HepG2 (cell line): ENCODE measurements around the gene DNAJA2. TPM values are rescaled to one million over a fixed set of nuclear protein-coding genes. Genes with fewer than 3 reads are reported as not detected.

ENCODE experiments used
- ARID3A ChIP-seq: IDR thresholded peaks from 2 replicates; pipeline ENCODE4 v1.6.1; 2012; ENCODE audit warnings: low read depth, low read length, improper control_type of control experiment
- HIC2 ChIP-seq: sonication (generic); formaldehyde crosslinking; IDR thresholded peaks from 2 replicates; pipeline ENCODE4 v1.9.0; 2022; ENCODE audit warnings: low read depth, missing genetic modification reagents
- IKZF5 ChIP-seq: IDR thresholded peaks from 2 replicates; pipeline ENCODE4 v1.6.1; 2018; ENCODE audit warnings: missing genetic modification reagents, mild to moderate bottlenecking, missing compliant biosample characterization
- KLF16 ChIP-seq, 2 experiments: sonication (generic) in 1 of 2; formaldehyde crosslinking in 1 of 2; IDR thresholded peaks; 2 replicates each; pipeline versions ENCODE4 v1.6.1 to v1.8.0; 2016 to 2023; ENCODE audit warnings: missing genetic modification reagents in 2 of 2, missing compliant biosample characterization in 1 of 2
- MBD4 ChIP-seq: IDR thresholded peaks from 2 replicates; pipeline ENCODE4 v1.6.1; 2012; ENCODE audit warnings: low read length, inconsistent platforms, borderline replicate concordance
- NCOR1 ChIP-seq: fragments of 200-600 bp; sonication (generic); IDR thresholded peaks from 2 replicates; pipeline ENCODE4 v1.7.0; 2017; ENCODE audit warnings: antibody characterized with exemption, low read length, borderline replicate concordance
- RNF219 ChIP-seq: sonication (generic); formaldehyde crosslinking; IDR thresholded peaks from 2 replicates; pipeline ENCODE4 v1.5.0; 2020; ENCODE audit warnings: mild to moderate bottlenecking, missing genetic modification reagents
- SMC3 ChIP-seq: IDR thresholded peaks from 2 replicates; pipeline ENCODE4 v1.6.1; 2011; ENCODE audit warnings: low read length, improper control_type of control experiment
- TSC22D2 ChIP-seq: sonication (generic); formaldehyde crosslinking; IDR thresholded peaks from 2 replicates; pipeline ENCODE4 v1.5.1; 2020; ENCODE audit warnings: missing genetic modification reagents, mild to moderate bottlenecking, borderline replicate concordance
- ZBTB26 ChIP-seq: IDR thresholded peaks from 2 replicates; pipeline ENCODE4 v1.6.1; 2016; ENCODE audit warnings: missing compliant biosample characterization, missing genetic modification reagents, borderline replicate concordance
- ZFP36L1 ChIP-seq: sonication (generic); formaldehyde crosslinking; IDR thresholded peaks from 2 replicates; pipeline ENCODE4 v1.8.0; 2022; ENCODE audit warnings: mild to moderate bottlenecking, missing genetic modification reagents, moderate library complexity
- ZNF317 ChIP-seq: sonication (generic); formaldehyde crosslinking; IDR thresholded peaks from 2 replicates; pipeline ENCODE4 v1.5.0; 2020; ENCODE audit warnings: mild to moderate bottlenecking, missing genetic modification reagents
- ZNF441 ChIP-seq: sonication (generic); formaldehyde crosslinking; IDR thresholded peaks from 2 replicates; pipeline ENCODE4 v1.7.0; 2021; ENCODE audit warnings: missing genetic modification reagents, borderline replicate concordance
- ZNF501 ChIP-seq: sonication (generic); formaldehyde crosslinking; IDR thresholded peaks from 2 replicates; pipeline ENCODE4 v1.5.1; 2020; ENCODE audit warnings: mild to moderate bottlenecking, moderate library complexity, missing genetic modification reagents
- ZNF572 ChIP-seq: sonication (generic); formaldehyde crosslinking; IDR thresholded peaks from 2 replicates; pipeline ENCODE4 v1.5.1; 2020; ENCODE audit warnings: mild to moderate bottlenecking, missing genetic modification reagents
- ZNF850 ChIP-seq: sonication (generic); formaldehyde crosslinking; conservative IDR thresholded peaks from 2 replicates; pipeline ENCODE4 v1.9.0; 2021; ENCODE audit warnings: mild to moderate bottlenecking, missing genetic modification reagents
- polyA plus RNA-seq, 8 experiments: library from polyadenylated mRNA; depleted of rRNA in 3 of 8; stranded (reverse) in 7 of 8; unstranded in 1 of 8; fragments of >200 nt; fragmentation: Illumina TruSeq in 4 of 8; extraction: Trizol in 4 of 8; gene quantifications; 2 replicates each; pipeline versions ENCODE4 v1.2.1 to v1.2.3, GENCODE V29; 2011 to 2016; ENCODE audit warnings: low read depth in 4 of 8, missing spikeins in 1 of 8, mixed read lengths in 1 of 8; ENCODE audit not compliant: insufficient read depth in 1 of 8
- total RNA-seq, 5 experiments: library from RNA; depleted of rRNA; stranded (reverse); fragments of >200 nt; fragmentation: Illumina TruSeq; extraction: Trizol; gene quantifications; 2 replicates each; pipeline ENCODE4 v1.2.3, GENCODE V29; 2016; ENCODE audit warnings: low read depth in 1 of 5

The DNAJA2 gene
- total and polyA plus RNA-seq, 2 of the 13 experiments (the other 11 are each of a cell fraction or from before 2014, with no cell fraction given), result 25.4 to 176 TPM

- peak; percentile 6; the same call in 1 of the 2 replicates for TF ChIP-seq HIC2 (CRISPR knock-in tag)
- TF ChIP-seq KLF16 (CRISPR knock-in tag; IDR thresholded peaks at IDR 0.05), result peak in 1 of 2 experiments; percentile 31; a peak in 1 of 4 replicates
- peak; percentile 95 for TF ChIP-seq SMC3
- 0 out of 2 replicates have a peak, but pooled peaks have one; percentile 0 for TF ChIP-seq NCOR1
- TF ChIP-seq ZNF501 (CRISPR knock-in tag), result peak; percentile 16; the same call in 1 of the 2 replicates
- TF ChIP-seq MBD4, result peak; percentile 15; the same call in 1 of the 2 replicates
- 0 out of 2 replicates have a peak, but pooled peaks have one; percentile 11 for TF ChIP-seq ZBTB26 (CRISPR knock-in tag)
- peak; percentile 2; the same call in 1 of the 2 replicates for TF ChIP-seq ZNF441 (CRISPR knock-in tag)
- TF ChIP-seq ARID3A, result 0 out of 2 replicates have a peak, but pooled peaks have one; percentile 24
- no peak for TF ChIP-seq RNF219 (CRISPR knock-in tag)
- TF ChIP-seq ZNF572, result peak; percentile 17; the same call in 1 of the 2 replicates
- 0 out of 2 replicates have a peak, but pooled peaks have one; percentile 5 for TF ChIP-seq ZNF317 (CRISPR knock-in tag)
- TF ChIP-seq ZFP36L1 (CRISPR knock-in tag), result no peak
- no peak for TF ChIP-seq TSC22D2 (CRISPR knock-in tag)
- no peak for TF ChIP-seq ZNF850
- TF ChIP-seq IKZF5 (CRISPR knock-in tag), result 0 out of 2 replicates have a peak, but pooled peaks have one; percentile 22
These were observed 25.4 kb downstream of the DNAJA2 start (continued) for GRCh38 chr16:46947900-46948547.
